Nephron progenitor cell (in vitro differentiated cells): ENCODE data around the gene CCDC157.

Experiments used
- DNase-seq: peaks from one replicate; pipeline ENCODE4 v3.0.0; 2021
- H3K27ac Mint-ChIP-seq: 2 replicates; pipeline ENCODE4 v1.8.0; 2021; ENCODE audit warnings: mild to moderate bottlenecking, moderate library complexity, mixed read lengths
- H3K27me3 Mint-ChIP-seq: 2 replicates; pipeline ENCODE4 v1.8.0; 2021; ENCODE audit warnings: mild to moderate bottlenecking, low read depth, mixed read lengths; ENCODE audit not compliant: poor library complexity
- H3K36me3 Mint-ChIP-seq: 2 replicates; pipeline ENCODE4 v1.8.0; 2021; ENCODE audit warnings: low read depth, mixed read lengths
- H3K4me1 Mint-ChIP-seq: 2 replicates; pipeline ENCODE4 v1.8.0; 2021; ENCODE audit warnings: mixed read lengths
- H3K4me3 Mint-ChIP-seq: 2 replicates; pipeline ENCODE4 v1.8.0; 2021; ENCODE audit warnings: mild to moderate bottlenecking, moderate library complexity, mixed read lengths
- H3K9me3 Mint-ChIP-seq: 2 replicates; pipeline ENCODE4 v1.8.0; 2021; ENCODE audit warnings: mild to moderate bottlenecking, moderate library complexity, mixed read lengths
- TF ChIP-seq, protein P1 (sequence below): fragments of 200-600 bp; sonication (generic); IDR thresholded peaks from 2 replicates; pipeline ENCODE4 v1.5.0; 2021; ENCODE audit warnings: antibody characterized with exemption

The CCDC157 gene

DNA sequence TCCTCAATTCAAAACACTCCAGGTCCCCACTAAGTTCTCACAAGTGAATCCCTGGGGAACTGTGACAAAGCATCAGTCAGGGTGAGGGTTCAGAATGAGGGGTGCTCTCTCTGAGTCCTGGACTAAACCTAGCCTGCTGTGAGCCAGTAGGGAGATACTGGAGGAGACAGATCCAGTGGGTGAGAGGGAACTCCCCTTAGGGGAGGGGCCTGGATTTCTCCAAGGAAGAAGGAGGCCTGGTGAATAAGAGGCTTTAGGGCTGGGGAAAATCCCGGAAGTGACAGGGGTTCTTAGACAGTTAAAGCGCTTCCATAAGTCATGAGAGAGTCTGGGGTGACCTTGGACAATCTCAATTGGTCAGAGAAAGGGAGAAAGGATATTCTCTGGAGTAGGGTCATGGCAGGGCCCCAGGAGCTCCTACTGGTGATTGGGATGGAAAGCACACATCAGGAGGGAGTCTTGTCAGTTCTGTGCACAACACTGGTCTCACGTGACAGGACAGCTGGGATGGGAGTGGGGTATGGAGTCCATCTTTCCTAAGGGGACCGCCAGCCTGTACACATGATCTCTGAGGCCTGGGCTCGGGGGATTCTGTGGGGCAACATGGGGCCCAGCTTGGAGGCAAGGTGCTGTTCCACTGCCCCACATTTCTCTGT is 31.6 kb upstream of the CCDC157 start:
- Mint-ChIP-seq H3K4me3 (peak overlapping the region; percentile 77), H3K9me3 (no peaks in the 10 kb centered on the region), H3K36me3 (peaks cover under 1% of the 10 kb centered on the region), H3K27ac (no peak overlapping the region), H3K27me3 (peaks cover 6% of the 10 kb centered on the region), H3K4me1 (peaks cover 29% of the 10 kb centered on the region)
- no peak for DNase-seq
- TF ChIP-seq, protein P1, sequence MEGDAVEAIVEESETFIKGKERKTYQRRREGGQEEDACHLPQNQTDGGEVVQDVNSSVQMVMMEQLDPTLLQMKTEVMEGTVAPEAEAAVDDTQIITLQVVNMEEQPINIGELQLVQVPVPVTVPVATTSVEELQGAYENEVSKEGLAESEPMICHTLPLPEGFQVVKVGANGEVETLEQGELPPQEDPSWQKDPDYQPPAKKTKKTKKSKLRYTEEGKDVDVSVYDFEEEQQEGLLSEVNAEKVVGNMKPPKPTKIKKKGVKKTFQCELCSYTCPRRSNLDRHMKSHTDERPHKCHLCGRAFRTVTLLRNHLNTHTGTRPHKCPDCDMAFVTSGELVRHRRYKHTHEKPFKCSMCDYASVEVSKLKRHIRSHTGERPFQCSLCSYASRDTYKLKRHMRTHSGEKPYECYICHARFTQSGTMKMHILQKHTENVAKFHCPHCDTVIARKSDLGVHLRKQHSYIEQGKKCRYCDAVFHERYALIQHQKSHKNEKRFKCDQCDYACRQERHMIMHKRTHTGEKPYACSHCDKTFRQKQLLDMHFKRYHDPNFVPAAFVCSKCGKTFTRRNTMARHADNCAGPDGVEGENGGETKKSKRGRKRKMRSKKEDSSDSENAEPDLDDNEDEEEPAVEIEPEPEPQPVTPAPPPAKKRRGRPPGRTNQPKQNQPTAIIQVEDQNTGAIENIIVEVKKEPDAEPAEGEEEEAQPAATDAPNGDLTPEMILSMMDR: no peak

DNA sequence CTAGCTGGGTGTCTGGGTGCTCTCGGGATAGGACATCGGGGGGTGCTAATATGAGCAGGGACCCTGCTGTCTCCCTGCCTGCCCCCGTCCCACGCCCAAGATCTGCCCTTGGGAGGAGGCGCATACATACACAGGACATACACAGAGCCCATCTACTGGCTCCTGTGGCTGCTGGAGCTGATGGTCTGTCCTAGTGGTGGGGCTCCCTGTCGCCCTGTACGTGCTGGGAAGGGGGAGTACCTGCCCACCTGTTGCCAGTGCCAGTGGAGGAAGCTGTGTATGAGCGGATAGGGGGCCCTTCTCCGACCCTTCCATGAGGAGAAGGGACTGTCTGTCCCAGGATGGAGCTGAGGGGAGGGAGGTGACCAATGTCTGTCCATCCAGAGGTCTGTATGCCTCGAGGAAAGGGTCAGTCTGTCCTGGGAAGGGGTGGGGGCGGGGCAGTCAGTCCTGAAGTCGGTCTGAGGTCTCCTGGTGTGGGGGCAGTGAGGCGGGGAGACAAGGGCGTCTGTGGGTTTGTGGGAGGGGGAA is 31.0 kb upstream of the CCDC157 start:
- peak; percentile 14 for DNase-seq
- Mint-ChIP-seq H3K27me3 (peaks cover 6% of the 10 kb centered on the region), H3K27ac (no peak overlapping the region), H3K4me3 (peak overlapping the region; percentile 77), H3K36me3 (peaks cover 6% of the 10 kb centered on the region), H3K4me1 (peaks cover 29% of the 10 kb centered on the region), H3K9me3 (no peaks in the 10 kb centered on the region)
- TF ChIP-seq, protein P1: no peak

DNA sequence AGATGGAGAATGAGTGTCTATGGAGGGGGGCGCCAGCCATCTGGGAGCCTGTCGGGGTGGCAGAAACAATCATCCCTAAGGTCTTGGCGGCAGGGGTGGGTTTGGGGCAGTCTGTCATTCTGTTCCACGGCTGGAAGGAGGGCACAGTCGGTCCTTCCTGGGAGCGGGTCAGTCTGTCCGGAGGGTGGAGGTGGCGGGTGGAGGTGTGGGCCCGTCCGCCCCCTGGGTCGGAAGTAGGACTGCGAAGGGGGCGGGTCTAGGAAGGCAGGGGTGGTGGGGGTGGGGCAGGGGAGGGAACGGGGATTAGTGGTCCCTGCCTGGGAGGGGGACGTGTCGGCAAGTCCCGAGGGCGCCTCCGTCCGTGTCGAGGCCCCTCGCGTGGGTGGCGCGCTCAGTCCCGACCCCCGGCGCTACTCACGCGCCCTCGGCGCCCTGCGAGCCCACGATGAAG is 30.5 kb upstream of the CCDC157 start:
- Mint-ChIP-seq H3K4me3 (peak overlapping the region; percentile 77), H3K27me3 (peaks cover 6% of the 10 kb centered on the region), H3K9me3 (no peaks in the 10 kb centered on the region), H3K4me1 (peaks cover 29% of the 10 kb centered on the region), H3K27ac (no peak overlapping the region), H3K36me3 (peaks cover 8% of the 10 kb centered on the region)
- TF ChIP-seq, protein P1: no peak
- DNase-seq: no peak

DNA sequence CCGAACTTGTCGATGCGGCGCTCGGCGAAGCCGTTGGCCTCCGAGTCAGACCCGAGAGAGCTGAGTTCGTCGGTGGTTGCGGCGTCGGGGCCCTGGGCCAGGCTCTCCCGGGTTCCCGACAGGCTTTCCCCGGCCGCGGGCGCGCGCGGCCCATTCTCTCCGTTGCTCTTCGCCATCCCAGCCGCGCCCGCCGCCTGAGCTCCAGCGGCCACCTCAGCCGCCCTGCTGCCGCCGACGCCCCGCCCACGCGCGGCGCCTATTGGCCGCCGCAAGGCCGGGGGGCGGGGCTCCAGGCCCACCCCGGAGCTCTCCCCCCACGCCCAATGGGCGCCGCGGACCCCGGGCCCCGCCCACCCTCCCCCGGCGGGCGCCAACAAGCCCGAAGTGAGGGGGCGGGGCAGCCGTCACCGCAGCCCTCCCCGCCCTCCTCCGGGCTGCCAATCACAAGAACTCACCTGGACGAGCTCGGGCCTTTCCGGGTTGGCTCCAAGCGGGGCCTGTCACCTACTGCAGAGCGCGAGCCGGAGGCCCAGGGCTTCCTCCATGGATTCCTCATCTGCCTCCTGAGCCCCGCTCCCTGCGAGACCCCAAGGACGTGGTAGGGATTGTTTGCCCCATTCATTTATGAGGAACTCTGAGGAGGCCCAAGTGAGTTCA is 30.0 kb upstream of the CCDC157 start, which contains the start of gene TBC1D10A:
TSS of gene TBC1D10A (minus strand) at position 236 of the 657 bp plus-strand sequence. CDS start at position 176, 60 bp downstream.
- Mint-ChIP-seq H3K4me1 (peaks cover 26% of the 10 kb centered on the region), H3K27ac (no peak within 1 kb of the TSS), H3K36me3 (peaks cover 10% of the 10 kb centered on the region), H3K4me3 (peak within 1 kb of the TSS; percentile 79), H3K27me3 (peaks cover 6% of the 10 kb centered on the region), H3K9me3 (no peaks in the 10 kb centered on the region)
- TF ChIP-seq, protein P1: no peak
- peak; percentile 91 for DNase-seq

DNA sequence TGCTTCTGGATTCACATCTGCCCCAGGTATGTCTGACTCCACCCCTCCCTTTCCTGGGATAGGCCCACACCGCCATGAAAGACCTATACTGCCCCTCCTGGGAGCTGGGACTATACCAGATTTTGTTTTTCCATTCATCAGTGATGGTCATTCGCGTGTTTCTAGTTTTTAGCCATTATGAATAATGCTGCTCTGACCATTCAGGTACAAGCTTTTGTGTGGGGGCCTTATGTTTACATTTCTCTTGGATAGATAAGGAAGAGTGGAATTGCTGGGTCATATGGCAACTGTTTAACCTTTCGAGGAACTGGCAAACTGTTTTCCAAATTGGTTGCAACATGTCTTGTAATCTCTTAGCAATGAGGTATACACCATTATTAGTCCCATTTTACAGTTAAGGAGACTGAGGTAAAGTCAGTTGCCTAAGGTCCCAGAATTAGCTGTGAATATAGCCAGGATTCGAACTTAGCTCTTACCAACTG is 28.9 kb upstream of the CCDC157 start:
- peaks cover 14% of the 10 kb centered on the region for H3K36me3 Mint-ChIP-seq
- DNase-seq: no peak
- no peaks in the 10 kb centered on the region for H3K9me3 Mint-ChIP-seq
- TF ChIP-seq, protein P1: no peak
- H3K27me3 Mint-ChIP-seq: peaks cover 3% of the 10 kb centered on the region
- no peak overlapping the region for H3K27ac Mint-ChIP-seq
- H3K4me1 Mint-ChIP-seq: peaks cover 24% of the 10 kb centered on the region
- peak overlapping the region; percentile 79 for H3K4me3 Mint-ChIP-seq
